ENCODE results near the gene SEMA6A.

SEMA6A gene

GRCh38 chr5:116442095-116442534 is 132.5 kb downstream of the SEMA6A start:
- ChIA-PET POLR2A (no interaction called here), CTCF (no interaction called here)
- no peak for TF ChIP-seq CTCF (IDR thresholded peaks at IDR 0.05; ENCODE audit: insufficient read depth, low read length, missing control alignments)
- no peak overlapping the region for H3K4me3 ChIP-seq (ENCODE audit: low read depth, low read length)
- DNase-seq (ENCODE audit: low read depth, low spot score) = no peak

DNA sequence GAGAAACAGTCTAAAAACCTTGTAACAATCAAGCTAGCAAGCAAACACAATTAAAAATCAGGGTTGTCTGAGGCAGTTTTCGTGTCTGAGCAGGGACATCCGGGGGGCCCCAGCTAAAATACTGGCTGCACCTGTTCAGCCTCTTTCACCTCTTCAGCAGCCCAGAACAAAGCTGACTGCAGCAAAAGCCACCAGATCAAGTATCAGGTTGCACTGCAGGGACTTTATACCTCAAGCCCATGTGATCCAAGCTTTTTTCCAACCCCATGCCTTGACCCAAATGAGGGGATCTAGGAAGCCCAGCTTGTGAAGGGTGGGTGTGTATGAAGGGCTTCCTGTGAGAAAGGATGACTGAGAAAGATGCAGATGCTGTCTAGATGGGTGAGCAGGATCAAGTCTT is 133.4 kb downstream of the SEMA6A start:
- H3K4me3 ChIP-seq (ENCODE audit: low read depth, low read length) = no peak overlapping the region
- TF ChIP-seq CTCF (IDR thresholded peaks at IDR 0.05; ENCODE audit: insufficient read depth, low read length, missing control alignments) = no peak
- CTCF ChIA-PET = no interaction called here
- DNase-seq (ENCODE audit: low read depth, low spot score) = no peak
- POLR2A ChIA-PET = no interaction called here

DNA sequence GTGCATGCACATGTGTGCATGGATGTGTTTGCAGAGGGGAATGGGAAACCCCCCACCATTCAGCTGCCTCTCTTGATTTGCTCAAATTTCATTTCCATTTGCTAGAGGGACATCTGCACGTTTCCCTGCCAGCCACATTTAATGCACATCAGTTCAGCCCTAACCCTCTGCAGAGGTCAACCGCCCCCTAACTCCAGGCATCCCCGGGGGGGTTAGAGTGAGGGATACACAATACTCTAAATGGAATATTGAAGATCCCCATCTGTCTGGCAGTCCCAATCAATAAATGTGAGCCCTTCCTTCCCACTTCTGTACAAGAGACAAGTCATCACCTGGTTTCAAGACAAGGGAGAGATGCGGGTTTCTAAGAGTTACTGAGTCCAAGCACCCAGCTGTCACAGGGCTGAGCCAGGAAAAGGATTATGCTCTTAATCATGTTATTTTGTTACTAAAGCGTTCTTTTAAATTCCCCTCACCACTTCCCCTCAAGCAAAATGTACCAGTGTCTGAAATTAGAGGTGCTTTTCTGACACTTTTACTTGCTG is 134.1 kb downstream of the SEMA6A start:
- no peak for TF ChIP-seq CTCF (IDR thresholded peaks at IDR 0.05; ENCODE audit: insufficient read depth, low read length, missing control alignments)
- H3K4me3 ChIP-seq (ENCODE audit: low read depth, low read length) = no peak overlapping the region
- ChIA-PET CTCF (no interaction called here), POLR2A (no interaction called here)
- DNase-seq (ENCODE audit: low read depth, low spot score) = no peak

GRCh38 chr5:116439905-116440304 is 134.7 kb downstream of the SEMA6A start:
- CTCF ChIA-PET = no interaction called here
- no peak for DNase-seq (ENCODE audit: low read depth, low spot score)
- H3K4me3 ChIP-seq (ENCODE audit: low read depth, low read length) = no peak overlapping the region
- no peak for TF ChIP-seq CTCF (IDR thresholded peaks at IDR 0.05; ENCODE audit: insufficient read depth, low read length, missing control alignments)
- POLR2A ChIA-PET = no interaction called here

- no peak overlapping the region for H3K4me3 ChIP-seq (ENCODE audit: low read depth, low read length)
- DNase-seq (ENCODE audit: low read depth, low spot score) = no peak
- POLR2A ChIA-PET = no interaction called here
- CTCF ChIA-PET = no interaction called here
- no peak for TF ChIP-seq CTCF (IDR thresholded peaks at IDR 0.05; ENCODE audit: insufficient read depth, low read length, missing control alignments)
Measured at GRCh38 chr5:116438979-116439554, 135.6 kb downstream of the SEMA6A start.

DNA sequence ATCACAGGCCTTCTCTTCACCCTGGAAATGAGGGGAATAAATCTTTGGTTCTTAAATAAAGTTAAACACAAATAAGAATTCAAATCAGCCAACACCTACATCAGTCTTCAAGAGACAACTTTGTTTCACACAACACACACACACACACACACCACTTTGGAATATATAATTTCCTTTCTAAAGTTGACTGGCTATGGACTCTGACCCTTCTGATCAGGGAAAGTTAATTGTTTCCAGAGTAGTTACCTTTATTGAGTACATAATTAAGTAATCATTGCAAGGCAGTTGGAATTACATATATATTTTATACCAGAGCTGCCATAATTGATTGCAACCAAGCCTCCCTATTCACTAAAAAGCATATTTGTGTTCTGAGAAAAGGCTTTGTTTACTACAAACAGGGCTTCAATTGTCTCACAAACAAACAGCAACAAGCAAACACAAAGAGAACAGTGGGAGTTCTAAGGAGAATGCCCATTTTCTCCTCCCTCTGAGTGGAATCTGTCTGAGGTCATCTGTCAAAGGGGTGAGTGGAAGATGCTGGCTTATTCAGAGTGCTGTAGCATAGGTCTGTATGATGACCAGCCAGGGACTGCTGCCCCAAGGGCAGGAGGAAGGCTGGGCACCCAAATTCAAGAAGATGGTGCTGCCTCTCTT is 136.6 kb downstream of the SEMA6A start:
- TF ChIP-seq CTCF (IDR thresholded peaks at IDR 0.05; ENCODE audit: insufficient read depth, low read length, missing control alignments) = no peak
- POLR2A ChIA-PET = no interaction called here
- CTCF ChIA-PET = no interaction called here
- DNase-seq (ENCODE audit: low read depth, low spot score) = no peak
- H3K4me3 ChIP-seq (ENCODE audit: low read depth, low read length) = no peak overlapping the region

Measured in AG04449 (cell line).